HEK293 (cell line): ENCODE measurements around the gene NFE2L3.

Source experiments
- HIC1 ChIP-seq: fragments of 450-650 bp; formaldehyde crosslinking; IDR thresholded peaks from 2 replicates; pipeline ENCODE4 v1.5.1; 2016; ENCODE audit warnings: missing biosample characterization, missing genetic modification characterization
- KLF1 ChIP-seq: fragments of 450-650 bp; formaldehyde crosslinking; IDR thresholded peaks from 2 replicates; pipeline ENCODE4 v1.5.1; 2016; ENCODE audit warnings: missing biosample characterization, missing genetic modification characterization
- RBAK ChIP-seq: fragments of 450-650 bp; formaldehyde crosslinking; IDR thresholded peaks from 2 replicates; pipeline ENCODE4 v1.5.1; 2016; ENCODE audit warnings: missing biosample characterization, missing genetic modification characterization
- SCRT2 ChIP-seq: fragments of 450-650 bp; formaldehyde crosslinking; IDR thresholded peaks from 2 replicates; pipeline ENCODE4 v1.5.1; 2016; ENCODE audit warnings: missing biosample characterization, missing genetic modification characterization
- ZBTB10 ChIP-seq: fragments of 450-650 bp; formaldehyde crosslinking; IDR thresholded peaks from 2 replicates; pipeline ENCODE4 v1.5.1; 2016; ENCODE audit warnings: missing biosample characterization, missing genetic modification characterization
- ZNF16 ChIP-seq: fragments of 450-650 bp; formaldehyde crosslinking; IDR thresholded peaks from 2 replicates; pipeline ENCODE4 v1.5.1; 2016; ENCODE audit warnings: low read depth, missing biosample characterization, missing genetic modification characterization
- ZNF2 ChIP-seq: fragments of 450-650 bp; formaldehyde crosslinking; IDR thresholded peaks from 2 replicates; pipeline ENCODE4 v1.5.1; 2016; ENCODE audit warnings: missing biosample characterization, missing genetic modification characterization
- ZNF449 ChIP-seq: fragments of 450-650 bp; formaldehyde crosslinking; IDR thresholded peaks from 2 replicates; pipeline ENCODE4 v1.5.1; 2017; ENCODE audit warnings: missing biosample characterization, mild to moderate bottlenecking, missing genetic modification characterization, moderate library complexity
- ZNF488 ChIP-seq: fragments of 450-650 bp; formaldehyde crosslinking; IDR thresholded peaks from 2 replicates; pipeline ENCODE4 v1.5.1; 2016; ENCODE audit warnings: missing biosample characterization, missing genetic modification characterization
- ZNF518A ChIP-seq: fragments of 450-650 bp; formaldehyde crosslinking; conservative IDR thresholded peaks from 2 replicates; pipeline ENCODE4 v1.5.1; 2016; ENCODE audit warnings: low read depth, missing biosample characterization, missing genetic modification characterization
- ZNF560 ChIP-seq: fragments of 450-650 bp; formaldehyde crosslinking; IDR thresholded peaks from 2 replicates; pipeline ENCODE4 v1.5.1; 2017; ENCODE audit warnings: missing biosample characterization, missing genetic modification characterization, borderline replicate concordance
- ZNF621 ChIP-seq: fragments of 450-650 bp; formaldehyde crosslinking; IDR thresholded peaks from 2 replicates; pipeline ENCODE4 v1.5.1; 2017; ENCODE audit warnings: missing biosample characterization, missing genetic modification characterization
- ZNF645 ChIP-seq: fragments of 450-650 bp; formaldehyde crosslinking; IDR thresholded peaks from 2 replicates; pipeline ENCODE4; 2016; ENCODE audit warnings: missing biosample characterization, missing genetic modification characterization
- ZNF664 ChIP-seq: fragments of 450-650 bp; formaldehyde crosslinking; IDR thresholded peaks from 2 replicates; pipeline ENCODE4 v1.5.1; 2016; ENCODE audit warnings: missing biosample characterization, missing genetic modification characterization
- ZNF670 ChIP-seq: fragments of 450-650 bp; formaldehyde crosslinking; IDR thresholded peaks from 2 replicates; pipeline ENCODE4 v1.5.1; 2016; ENCODE audit warnings: missing biosample characterization, missing genetic modification characterization, low read depth
- ZNF791 ChIP-seq: fragments of 450-650 bp; formaldehyde crosslinking; IDR thresholded peaks from 2 replicates; pipeline ENCODE4 v1.5.1; 2016; ENCODE audit warnings: missing biosample characterization, missing genetic modification characterization
- ZNF843 ChIP-seq: fragments of 450-650 bp; formaldehyde crosslinking; IDR thresholded peaks from 2 replicates; pipeline ENCODE4 v1.5.1; 2016; ENCODE audit warnings: missing biosample characterization, missing genetic modification characterization

The NFE2L3 gene

GRCh38 chr7:26185131-26185843 lies 33.3 kb downstream of the NFE2L3 start (continued):
- TF ChIP-seq ZNF449 (tag by site-specific recombination): no peak
- no peak for TF ChIP-seq ZNF621
- no peak for TF ChIP-seq ZNF791
- no peak for TF ChIP-seq HIC1
- no peak for TF ChIP-seq ZNF518A
- no peak for TF ChIP-seq ZNF488
- TF ChIP-seq ZNF670: no peak
- TF ChIP-seq RBAK: no peak
- TF ChIP-seq ZBTB10 (tag by site-specific recombination): no peak
- TF ChIP-seq ZNF645: no peak
- TF ChIP-seq KLF1 (tag by site-specific recombination): no peak
- no peak for TF ChIP-seq ZNF843
- 0 out of 2 replicates have a peak, but pooled peaks have one; percentile 7 for TF ChIP-seq ZNF664
- no peak for TF ChIP-seq ZNF2 (tag by site-specific recombination)
- peak; percentile 68 for TF ChIP-seq SCRT2 (tag by site-specific recombination)
- TF ChIP-seq ZNF16 (tag by site-specific recombination): no peak
- TF ChIP-seq ZNF560 (tag by site-specific recombination): no peak
